Urinary bladder (tissue), 4 donors: ENCODE measurements around the gene PCP4L1. TPM values are rescaled to one million over a fixed set of nuclear protein-coding genes. Genes with fewer than 3 reads are reported as not detected.

Experiments used
- DNase-seq: peaks from one replicate; pipeline ENCODE4 v3.0.0-alpha.2; 2015; ENCODE audit errors: extremely low spot score
- H3K27ac ChIP-seq: one replicate; pipeline ENCODE4 v1.5.1; 2013; ENCODE audit warnings: low read depth, mild to moderate bottlenecking, moderate library complexity
- H3K36me3 ChIP-seq: one replicate; pipeline ENCODE4 v1.6.1; 2013; ENCODE audit warnings: mild to moderate bottlenecking, moderate library complexity; ENCODE audit not compliant: insufficient read depth
- H3K4me1 ChIP-seq: one replicate; pipeline ENCODE4 v1.6.1; 2013; ENCODE audit warnings: mild to moderate bottlenecking, moderate library complexity; ENCODE audit not compliant: insufficient read depth
- H3K4me3 ChIP-seq: one replicate; pipeline ENCODE4 v1.5.1; 2013; ENCODE audit warnings: low read depth, low read length
- WGBS: extraction: QIAGEN DNeasy Blood & Tissue Kit; methylation state at CpG from one replicate; pipeline ENCODE4 v1.1.7; 2013; 5-methylcytosine and 5-hydroxymethylcytosine counted together
- polyA plus RNA-seq: library from polyadenylated mRNA; stranded (reverse); fragments of 200-250 nt; gene quantifications from one replicate; pipeline ENCODE4 v1.2.3, GENCODE V29; 2013
- total RNA-seq: library from RNA; depleted of rRNA; stranded (reverse); fragments of >200 nt; gene quantifications from one replicate; pipeline ENCODE4 v1.2.3, GENCODE V29; 2014
- donor health status: healthy with polysubstance abuse.
- donor health status: healthy.

The PCP4L1 gene
- total and polyA plus RNA-seq, 2 donors = 22.8 to 39.2 TPM

- H3K4me3 ChIP-seq = no peak overlapping the region
- no peaks in the 10 kb centered on the region for H3K36me3 ChIP-seq
- no peak overlapping the region for H3K27ac ChIP-seq
- no peaks in the 10 kb centered on the region for H3K4me1 ChIP-seq
- no peak for DNase-seq
- 44% methylated on average over 3 of the region's 3 CpGs for whole genome bisulfite sequencing
These were observed 7.7 kb downstream of the PCP4L1 start for GRCh38 chr1:161266202-161266601.

GRCh38 chr1:161266836-161267235 lies 8.3 kb downstream of the PCP4L1 start:
- no peaks in the 10 kb centered on the region for H3K4me1 ChIP-seq
- no peak for DNase-seq
- H3K4me3 ChIP-seq = no peak overlapping the region
- 41% methylated on average over 2 of the region's 2 CpGs for WGBS
- no peak overlapping the region for H3K27ac ChIP-seq
- H3K36me3 ChIP-seq = no peaks in the 10 kb centered on the region

- WGBS = 49% methylated on average over 3 of the region's 3 CpGs
- no peak for DNase-seq
- H3K36me3 ChIP-seq = no peaks in the 10 kb centered on the region
- no peak overlapping the region for H3K4me3 ChIP-seq
- no peak overlapping the region for H3K27ac ChIP-seq
- no peaks in the 10 kb centered on the region for H3K4me1 ChIP-seq
These were observed 8.8 kb downstream of the PCP4L1 start for GRCh38 chr1:161267321-161267720.

GRCh38 chr1:161273402-161273801 lies 14.9 kb downstream of the PCP4L1 start:
- Histone ChIP-seq H3K4me3 (no peak overlapping the region), H3K36me3 (no peaks in the 10 kb centered on the region), H3K4me1 (no peaks in the 10 kb centered on the region), H3K27ac (no peak overlapping the region)
- no peak for DNase-seq
- WGBS = 39% methylated on average over 3 of the region's 3 CpGs

GRCh38 chr1:161274874-161275273 lies 16.3 kb downstream of the PCP4L1 start:
- Histone ChIP-seq H3K4me3 (no peak overlapping the region), H3K36me3 (no peaks in the 10 kb centered on the region), H3K27ac (no peak overlapping the region), H3K4me1 (no peaks in the 10 kb centered on the region)
- DNase-seq = no peak
- 67% methylated on average over 3 of the region's 3 CpGs for WGBS

- no peak overlapping the region for H3K4me3 ChIP-seq
- no peaks in the 10 kb centered on the region for H3K4me1 ChIP-seq
- DNase-seq = no peak
- WGBS = 96% methylated on average over 1 of the region's 1 CpG
- H3K36me3 ChIP-seq = no peaks in the 10 kb centered on the region
- no peak overlapping the region for H3K27ac ChIP-seq
These were observed 24.4 kb downstream of the PCP4L1 start for GRCh38 chr1:161282991-161283390.

GRCh38 chr1:161285113-161285512 lies 26.6 kb downstream of the PCP4L1 start:
- Histone ChIP-seq H3K4me1 (no peaks in the 10 kb centered on the region), H3K4me3 (no peak overlapping the region), H3K27ac (no peak overlapping the region), H3K36me3 (no peaks in the 10 kb centered on the region)
- 90% methylated on average over 2 of the region's 2 CpGs for WGBS
- no peak for DNase-seq

GRCh38 chr1:161285521-161285920 lies 27.0 kb downstream of the PCP4L1 start:
- no peak overlapping the region for H3K27ac ChIP-seq
- 69% methylated on average over 5 of the region's 5 CpGs for WGBS
- no peak overlapping the region for H3K4me3 ChIP-seq
- no peaks in the 10 kb centered on the region for H3K4me1 ChIP-seq
- no peaks in the 10 kb centered on the region for H3K36me3 ChIP-seq
- DNase-seq = no peak

GRCh38 chr1:161287482-161288054 lies 29.0 kb downstream of the PCP4L1 start:
- no peaks in the 10 kb centered on the region for H3K36me3 ChIP-seq
- WGBS = 94% methylated on average over 3 of the region's 3 CpGs
- no peak overlapping the region for H3K4me3 ChIP-seq

GRCh38 chr1:161290779-161291178 lies 32.2 kb downstream of the PCP4L1 start:
- Histone ChIP-seq H3K27ac (no peak overlapping the region), H3K36me3 (no peaks in the 10 kb centered on the region), H3K4me3 (no peak overlapping the region), H3K4me1 (no peaks in the 10 kb centered on the region)
- DNase-seq = no peak
- WGBS = 91% methylated on average over 1 of the region's 1 CpG

More at GRCh38 chr1:161287482-161288054, 29.0 kb downstream of the PCP4L1 start:
- no peak for DNase-seq
- H3K4me1 ChIP-seq = no peaks in the 10 kb centered on the region
- no peak overlapping the region for H3K27ac ChIP-seq

- H3K27ac ChIP-seq = no peak overlapping the region
- H3K4me3 ChIP-seq = no peak overlapping the region
- no peak for DNase-seq
- no peaks in the 10 kb centered on the region for H3K36me3 ChIP-seq
- H3K4me1 ChIP-seq = no peaks in the 10 kb centered on the region
These were observed 38.9 kb downstream of the PCP4L1 start for GRCh38 chr1:161297415-161297814.

- Histone ChIP-seq H3K4me3 (no peak overlapping the region), H3K4me1 (no peaks in the 10 kb centered on the region), H3K36me3 (no peaks in the 10 kb centered on the region), H3K27ac (no peak overlapping the region)
- WGBS = 88% methylated on average over 6 of the region's 6 CpGs
- no peak for DNase-seq
These were observed 39.6 kb downstream of the PCP4L1 start for GRCh38 chr1:161298116-161298515.

GRCh38 chr1:161299347-161299746 lies 40.8 kb downstream of the PCP4L1 start:
- Histone ChIP-seq H3K4me1 (no peaks in the 10 kb centered on the region), H3K4me3 (no peak overlapping the region), H3K27ac (no peak overlapping the region), H3K36me3 (no peaks in the 10 kb centered on the region)
- DNase-seq = no peak
- WGBS = 59% methylated on average over 9 of the region's 9 CpGs

- H3K4me1 ChIP-seq = peaks cover 2% of the 10 kb centered on the region
- DNase-seq = no peak
- 93% methylated on average over 4 of the region's 4 CpGs for WGBS
- no peaks in the 10 kb centered on the region for H3K36me3 ChIP-seq
- H3K27ac ChIP-seq = no peak overlapping the region
- no peak overlapping the region for H3K4me3 ChIP-seq
These were observed 41.9 kb downstream of the PCP4L1 start for GRCh38 chr1:161300478-161300877.
